Progenitor cell of endocrine pancreas (in vitro differentiated cells): ENCODE data around the gene TCEA2. TPM values are rescaled to one million over a fixed set of nuclear protein-coding genes. Genes with fewer than 3 reads are reported as not detected.

Source experiments
- DNase-seq: peaks from one replicate; pipeline ENCODE4 v3.0.0; 2021; ENCODE audit warnings: low spot score; ENCODE audit not compliant: unreplicated experiment
- H3K27ac Mint-ChIP-seq: 2 replicates; pipeline ENCODE4 v1.8.0; 2021; ENCODE audit warnings: mild to moderate bottlenecking, moderate library complexity, mixed read lengths
- H3K27me3 Mint-ChIP-seq: 2 replicates; pipeline ENCODE4 v1.8.0; 2021; ENCODE audit warnings: mixed read lengths
- H3K36me3 Mint-ChIP-seq: 2 replicates; pipeline ENCODE4 v1.8.0; 2022; ENCODE audit warnings: mixed read lengths; ENCODE audit not compliant: insufficient read depth
- H3K4me1 Mint-ChIP-seq: 2 replicates; pipeline ENCODE4 v1.8.0; 2021; ENCODE audit warnings: low read depth, mixed read lengths
- H3K4me3 Mint-ChIP-seq: 2 replicates; pipeline ENCODE4 v1.8.0; 2021; ENCODE audit warnings: low read depth, mild to moderate bottlenecking, moderate library complexity, mixed read lengths
- H3K9me3 Mint-ChIP-seq: 2 replicates; pipeline ENCODE4 v1.8.0; 2021; ENCODE audit warnings: low read depth, mixed read lengths
- total RNA-seq: library from RNA; stranded (reverse); gene quantifications from 2 replicates; pipeline ENCODE4 v1.2.1, GENCODE V29; 2021
- TF ChIP-seq, protein P1 (sequence below): fragments of 200-600 bp; sonication (generic); IDR thresholded peaks from one replicate; pipeline ENCODE4 v1.5.0; 2021; ENCODE audit warnings: antibody characterized with exemption, mild to moderate bottlenecking; ENCODE audit not compliant: unreplicated experiment

TCEA2 gene
- total RNA-seq, 1 donor from 2014 or later: 92.7 TPM

DNA sequence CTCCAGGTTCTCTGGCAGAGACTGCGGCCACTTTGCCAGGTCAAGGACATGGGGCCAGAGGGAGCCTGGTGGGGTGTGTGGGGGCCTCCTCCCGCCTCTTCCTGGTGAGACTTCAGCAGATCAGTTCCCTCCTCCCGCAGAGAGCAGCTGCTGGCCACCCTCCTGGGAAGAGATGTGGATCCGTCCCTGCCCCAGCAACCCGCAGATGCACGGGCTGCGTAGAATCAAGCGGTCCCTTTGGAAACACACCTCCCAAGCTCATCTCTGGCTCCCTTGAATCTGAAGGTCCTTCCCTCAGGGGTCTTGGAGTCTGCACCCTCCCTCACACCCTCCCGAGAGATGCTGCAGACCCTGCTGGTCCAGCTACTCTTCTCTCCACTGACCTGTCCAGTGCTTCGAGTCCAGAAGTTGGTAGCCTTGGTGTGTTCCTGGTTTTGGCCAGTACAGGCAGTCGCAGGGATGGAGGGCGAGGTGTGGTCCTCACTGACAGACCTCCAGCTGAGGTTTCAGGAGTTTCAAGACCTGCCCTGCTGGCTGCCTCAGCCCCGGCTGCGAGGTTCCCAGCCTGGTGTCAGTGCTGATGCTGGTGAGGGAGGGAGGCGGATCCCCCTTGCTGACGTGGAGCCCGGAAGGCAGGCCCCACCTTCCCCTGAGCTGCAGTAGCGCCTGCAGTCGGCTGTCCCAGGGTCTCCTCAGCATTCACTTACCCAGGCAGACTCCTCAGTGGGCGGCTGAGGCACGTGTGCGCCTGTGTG, 44.2 kb downstream of the TCEA2 start, which contains the start of gene NPBWR2:
Gene NPBWR2, minus strand, starts transcription at position 585 of the 755 bp plus-strand sequence. CDS start 734 bp downstream, outside the sequence.
- Mint-ChIP-seq H3K4me1 (peaks cover 10% of the 10 kb centered on the region), H3K4me3 (no peak within 1 kb of the TSS), H3K36me3 (no peaks in the 10 kb centered on the region), H3K27me3 (peaks cover 31% of the 10 kb centered on the region), H3K27ac (no peak within 1 kb of the TSS), H3K9me3 (no peaks in the 10 kb centered on the region)
- no peak for DNase-seq
- TF ChIP-seq, protein P1, sequence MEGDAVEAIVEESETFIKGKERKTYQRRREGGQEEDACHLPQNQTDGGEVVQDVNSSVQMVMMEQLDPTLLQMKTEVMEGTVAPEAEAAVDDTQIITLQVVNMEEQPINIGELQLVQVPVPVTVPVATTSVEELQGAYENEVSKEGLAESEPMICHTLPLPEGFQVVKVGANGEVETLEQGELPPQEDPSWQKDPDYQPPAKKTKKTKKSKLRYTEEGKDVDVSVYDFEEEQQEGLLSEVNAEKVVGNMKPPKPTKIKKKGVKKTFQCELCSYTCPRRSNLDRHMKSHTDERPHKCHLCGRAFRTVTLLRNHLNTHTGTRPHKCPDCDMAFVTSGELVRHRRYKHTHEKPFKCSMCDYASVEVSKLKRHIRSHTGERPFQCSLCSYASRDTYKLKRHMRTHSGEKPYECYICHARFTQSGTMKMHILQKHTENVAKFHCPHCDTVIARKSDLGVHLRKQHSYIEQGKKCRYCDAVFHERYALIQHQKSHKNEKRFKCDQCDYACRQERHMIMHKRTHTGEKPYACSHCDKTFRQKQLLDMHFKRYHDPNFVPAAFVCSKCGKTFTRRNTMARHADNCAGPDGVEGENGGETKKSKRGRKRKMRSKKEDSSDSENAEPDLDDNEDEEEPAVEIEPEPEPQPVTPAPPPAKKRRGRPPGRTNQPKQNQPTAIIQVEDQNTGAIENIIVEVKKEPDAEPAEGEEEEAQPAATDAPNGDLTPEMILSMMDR: no peak

- TF ChIP-seq, protein P1: no peak
- DNase-seq: no peak
These were observed 44.9 kb downstream of the TCEA2 start for GRCh38 chr20:64107736-64108457.

GRCh38 chr20:64108731-64109681, 46.0 kb downstream of the TCEA2 start:
- DNase-seq: no peak
- H3K4me1 Mint-ChIP-seq: peaks cover 3% of the 10 kb centered on the region
- no peak overlapping the region for H3K27ac Mint-ChIP-seq
- no peaks in the 10 kb centered on the region for H3K9me3 Mint-ChIP-seq
- H3K36me3 Mint-ChIP-seq: no peaks in the 10 kb centered on the region
- no peak overlapping the region for H3K4me3 Mint-ChIP-seq
- TF ChIP-seq, protein P1: no peak
- peaks cover 16% of the 10 kb centered on the region for H3K27me3 Mint-ChIP-seq

More at GRCh38 chr20:64107736-64108457, 44.9 kb downstream of the TCEA2 start:
- Mint-ChIP-seq H3K9me3 (no peaks in the 10 kb centered on the region), H3K27ac (no peak overlapping the region), H3K36me3 (no peaks in the 10 kb centered on the region), H3K27me3 (peaks cover 27% of the 10 kb centered on the region), H3K4me1 (peaks cover 7% of the 10 kb centered on the region), H3K4me3 (no peak overlapping the region)

DNA sequence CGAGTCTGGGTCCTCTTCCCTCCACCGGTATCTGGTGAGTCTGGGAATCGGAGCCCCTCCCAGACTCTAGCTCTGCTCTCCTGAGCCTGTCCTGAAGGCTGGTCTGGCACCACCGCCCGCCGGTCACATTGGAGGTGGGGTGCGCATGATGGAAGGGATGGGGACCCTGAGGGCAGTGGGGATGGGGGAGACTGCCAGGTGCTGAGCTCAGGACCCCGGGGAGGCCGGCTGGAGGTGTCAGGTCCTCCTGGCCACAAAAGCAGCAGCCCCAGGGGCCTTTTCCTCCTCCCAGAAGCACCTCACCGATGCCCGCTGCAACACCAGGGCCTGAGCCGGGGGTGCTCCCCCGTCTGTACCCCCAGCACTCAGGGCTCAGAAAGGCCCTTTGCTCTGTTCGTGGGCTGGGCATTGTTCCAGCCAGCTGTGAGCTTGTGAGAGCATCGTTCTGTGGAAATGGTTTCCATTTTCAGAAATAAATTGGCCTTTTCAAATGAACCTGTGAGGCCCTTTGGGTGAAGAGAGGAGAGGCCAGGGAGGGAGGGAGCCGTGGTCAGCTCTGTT, 46.9 kb downstream of the TCEA2 start:
- H3K4me1 Mint-ChIP-seq: no peaks in the 10 kb centered on the region
- H3K36me3 Mint-ChIP-seq: no peaks in the 10 kb centered on the region
- H3K27me3 Mint-ChIP-seq: peaks cover 18% of the 10 kb centered on the region
- H3K9me3 Mint-ChIP-seq: no peaks in the 10 kb centered on the region
- no peak for DNase-seq
- H3K27ac Mint-ChIP-seq: no peak overlapping the region
- no peak overlapping the region for H3K4me3 Mint-ChIP-seq
- TF ChIP-seq, protein P1: no peak
